IMR-90 (cell line): ENCODE results near the gene FMOD. TPM values are rescaled to one million over a fixed set of nuclear protein-coding genes. Genes with fewer than 3 reads are reported as not detected.
A peak's percentile ranks its signal among the peaks of the same experiment; 100 is the strongest.

Source experiments
- ATAC-seq: fragments of 200-7000 bp; cut with Tn5 transposase; 2 replicates; pipeline ENCODE4 v1.9.1; 2020; ENCODE audit warnings: low read depth, mild to moderate bottlenecking, moderate library complexity
- BruUV-seq: library from RNA; stranded (reverse); fragments of 400-500 nt; replicated peaks from 2 replicates; lab custom pipeline; 2021; lab: Mats Ljungman, UMichigan
- CTCF ChIA-PET: fragments of 300-600 bp; formaldehyde crosslinking; extraction: SDS; loops from one replicate; lab custom pipeline; 2021; ENCODE audit warnings: antibody characterized with exemption; lab: Yijun Ruan, JAX
- POLR2A ChIA-PET: fragments of 300-600 bp; sonication (Branson Sonifier 250); formaldehyde crosslinking; loops from one replicate; lab custom pipeline; 2022; ENCODE audit warnings: antibody characterized with exemption; ENCODE audit not compliant: unreplicated experiment; lab: Charles Lee
- DNase-seq: peaks from one replicate; pipeline ENCODE4 v3.0.0; 2013
- H2AFZ ChIP-seq: replicated peaks from 2 replicates; pipeline ENCODE3; 2013; ENCODE audit warnings: low read length, mild to moderate bottlenecking; ENCODE audit not compliant: poor library complexity
- H2AK5ac ChIP-seq: 2 replicates; pipeline ENCODE4 v1.6.1; 2013; ENCODE audit warnings: low read depth, low read length, inconsistent platforms
- H2AK9ac ChIP-seq: replicated peaks from 2 replicates; pipeline ENCODE3; 2013; ENCODE audit warnings: mild to moderate bottlenecking, low read depth, low read length, moderate library complexity; ENCODE audit not compliant: poor library complexity
- H2BK120ac ChIP-seq: 2 replicates; pipeline ENCODE4 v1.6.1; 2013; ENCODE audit warnings: low read depth, low read length, inconsistent platforms
- H2BK15ac ChIP-seq: 3 replicates; pipeline ENCODE4 v1.6.1; 2013; ENCODE audit warnings: low read depth, low read length, inconsistent platforms
- H2BK20ac ChIP-seq: 2 replicates; pipeline ENCODE4 v1.6.1; 2013; ENCODE audit warnings: low read depth, mild to moderate bottlenecking, inconsistent platforms, low read length, moderate library complexity
- H2BK5ac ChIP-seq: 2 replicates; pipeline ENCODE4 v1.6.1; 2013; ENCODE audit warnings: mild to moderate bottlenecking, low read depth, low read length, inconsistent platforms; ENCODE audit not compliant: poor library complexity, severe bottlenecking
- H3K14ac ChIP-seq: replicated peaks from 2 replicates; pipeline ENCODE4 v1.6.1; 2013; ENCODE audit warnings: low read depth, low read length, inconsistent platforms
- H3K18ac ChIP-seq: 2 replicates; pipeline ENCODE4 v1.6.1; 2013; ENCODE audit warnings: low read depth, low read length, control low read depth
- H3K23ac ChIP-seq: 2 replicates; pipeline ENCODE4 v1.6.1; 2013; ENCODE audit warnings: low read depth, low read length, inconsistent platforms
- H3K27ac ChIP-seq: 2 replicates; pipeline ENCODE4 v1.5.1; 2013; ENCODE audit warnings: mild to moderate bottlenecking, control low read depth, low read length; ENCODE audit not compliant: insufficient read depth
- H3K27me3 ChIP-seq: 2 replicates; pipeline ENCODE4 v1.6.1; 2013; ENCODE audit warnings: low read length; ENCODE audit not compliant: control insufficient read depth, insufficient read depth
- H3K36me3 ChIP-seq: 2 replicates; pipeline ENCODE4 v1.6.1; 2013; ENCODE audit warnings: low read length, mixed read lengths; ENCODE audit not compliant: control insufficient read depth, insufficient read depth
- H3K4ac ChIP-seq: 2 replicates; pipeline ENCODE4 v1.6.1; 2013; ENCODE audit warnings: low read depth, low read length, inconsistent platforms
- H3K4me1 ChIP-seq: 2 replicates; pipeline ENCODE4 v1.6.1; 2013; ENCODE audit warnings: low read length, mixed read lengths; ENCODE audit not compliant: control insufficient read depth, insufficient read depth
- H3K4me2 ChIP-seq: 2 replicates; pipeline ENCODE4 v1.6.1; 2013; ENCODE audit warnings: low read depth, mild to moderate bottlenecking, control low read depth, low read length, moderate library complexity
- H3K4me3 ChIP-seq: 2 replicates; pipeline ENCODE4 v1.5.1; 2013; ENCODE audit warnings: low read depth, mild to moderate bottlenecking, control low read depth, low read length, moderate library complexity; ENCODE audit not compliant: insufficient read depth
- H3K56ac ChIP-seq: 2 replicates; pipeline ENCODE4 v1.6.1; 2013; ENCODE audit warnings: low read length, inconsistent platforms; ENCODE audit not compliant: insufficient read depth; ENCODE audit errors: extremely low read depth
- H3K79me1 ChIP-seq, 2 experiments: 2 replicates each; pipeline ENCODE4 v1.6.1; 2013; ENCODE audit warnings: low read length in 2 of 2, inconsistent platforms in 1 of 2, low read depth in 1 of 2
- H3K9ac ChIP-seq: 2 replicates; pipeline ENCODE4 v1.6.1; 2013; ENCODE audit warnings: low read depth, low read length, control low read depth
- H3K9me1 ChIP-seq: 2 replicates; pipeline ENCODE4 v1.6.1; 2013; ENCODE audit warnings: low read length, inconsistent platforms; ENCODE audit not compliant: insufficient read depth
- H3K9me3 ChIP-seq: 2 replicates; pipeline ENCODE4 v1.6.1; 2013; ENCODE audit warnings: low read length; ENCODE audit not compliant: control insufficient read depth, insufficient read depth
- H4K20me1 ChIP-seq: 2 replicates; pipeline ENCODE4 v1.6.1; 2013; ENCODE audit warnings: low read length, inconsistent platforms; ENCODE audit not compliant: insufficient read depth
- H4K5ac ChIP-seq: 2 replicates; pipeline ENCODE4 v1.6.1; 2013; ENCODE audit warnings: mild to moderate bottlenecking, low read depth, low read length, control low read depth
- H4K8ac ChIP-seq, 2 experiments: 2 replicates each; pipeline ENCODE4 v1.6.1; 2013; ENCODE audit warnings: low read depth in 2 of 2, low read length in 2 of 2, control low read depth in 1 of 2, inconsistent platforms in 1 of 2
- H4K91ac ChIP-seq: 2 replicates; pipeline ENCODE4 v1.6.1; 2013; ENCODE audit warnings: low read depth, low read length, inconsistent platforms; ENCODE audit not compliant: insufficient read depth
- BHLHE40 ChIP-seq: fragments of 150-350 bp; IDR thresholded peaks from 2 replicates; pipeline ENCODE4 v1.6.1; 2016; ENCODE audit warnings: mild to moderate bottlenecking, low read depth, low read length
- CEBPB ChIP-seq: IDR thresholded peaks from 2 replicates; pipeline ENCODE4 v1.6.1; 2012; ENCODE audit warnings: low read depth, low read length, improper control_type of control experiment
- CHD1 ChIP-seq: IDR thresholded peaks from 2 replicates; pipeline ENCODE4 v1.6.1; 2012; ENCODE audit warnings: low read depth, low read length, improper control_type of control experiment
- FOS ChIP-seq: fragments of 150-350 bp; IDR thresholded peaks from 2 replicates; pipeline ENCODE4 v1.6.1; 2016; ENCODE audit warnings: low read depth, low read length
- MAFK ChIP-seq: IDR thresholded peaks from 2 replicates; pipeline ENCODE4 v1.6.1; 2012; ENCODE audit warnings: low read depth, low read length, improper control_type of control experiment
- MAZ ChIP-seq: IDR thresholded peaks from 2 replicates; pipeline ENCODE4 v1.6.1; 2012; ENCODE audit warnings: low read depth, mild to moderate bottlenecking, low read length, improper control_type of control experiment, moderate library complexity, borderline replicate concordance
- MXI1 ChIP-seq: IDR thresholded peaks from 2 replicates; pipeline ENCODE4 v1.6.1; 2012; ENCODE audit warnings: low read depth, mild to moderate bottlenecking, low read length, moderate library complexity, borderline replicate concordance
- NFE2L2 ChIP-seq: fragments of 150-350 bp; IDR thresholded peaks from 2 replicates; pipeline ENCODE4 v1.6.1; 2016; ENCODE audit warnings: low read depth, mild to moderate bottlenecking, low read length
- POLR2A ChIP-seq: IDR thresholded peaks from 2 replicates; pipeline ENCODE4 v1.6.1; 2012; ENCODE audit warnings: mild to moderate bottlenecking, low read depth, low read length
- RAD21 ChIP-seq: IDR thresholded peaks from 2 replicates; pipeline ENCODE4 v1.6.1; 2012; ENCODE audit warnings: low read length, improper control_type of control experiment
- RCOR1 ChIP-seq: IDR thresholded peaks from 2 replicates; pipeline ENCODE4 v1.6.1; 2012; ENCODE audit warnings: mild to moderate bottlenecking, low read length, improper control_type of control experiment; ENCODE audit not compliant: insufficient replicate concordance
- RFX5 ChIP-seq: IDR thresholded peaks from 2 replicates; pipeline ENCODE4 v1.8.0; 2012; ENCODE audit warnings: low read depth, mild to moderate bottlenecking, low read length, moderate library complexity
- SMC3 ChIP-seq: fragments of 150-350 bp; IDR thresholded peaks from 2 replicates; pipeline ENCODE4 v1.6.1; 2016; ENCODE audit warnings: low read depth, mild to moderate bottlenecking, antibody characterized with exemption, low read length, moderate library complexity
- WGBS, 2 experiments: methylation state at CpG; one replicate each; pipeline versions ENCODE4 v1.1.5 to v1.1.7; 2013; ENCODE audit warnings: missing lambda C conversion rate in 2 of 2; ENCODE audit not compliant: insufficient read length in 1 of 2; ENCODE audit errors: extremely low coverage in 2 of 2; 5-methylcytosine and 5-hydroxymethylcytosine counted together
- dilution Hi-C: fragments of 300-500 bp; cut with HindIII; formaldehyde crosslinking; loops from one replicate; pipeline ENCODE4 v1.14.3; 2018; ENCODE audit warnings: low sequenced_read_pairs; ENCODE audit not compliant: unreplicated experiment
- in situ Hi-C: fragments of 300-500 bp; cut with MboI; formaldehyde crosslinking; loops from 3 replicates; pipeline ENCODE4 v1.14.3; 2019; ENCODE audit warnings: low sequenced_read_pairs, inconsistent platforms, mixed read lengths
- intact Hi-C: fragments of 100-400 bp; cut with micrococcal nuclease; formaldehyde crosslinking; loops from 2 replicates; pipeline ENCODE4 v1.10.0; 2022
- polyA plus RNA-seq, 3 experiments: library from polyadenylated mRNA; depleted of rRNA; stranded (reverse); fragments of >200 nt; gene quantifications; 2 replicates each; pipeline ENCODE4 v1.2.3, GENCODE V29; 2012; ENCODE audit warnings: low replicate concordance in 1 of 3
- total RNA-seq: library from RNA; depleted of rRNA; stranded (reverse); fragments of >200 nt; gene quantifications from 2 replicates; pipeline ENCODE4 v1.2.3, GENCODE V29; 2012
- TF ChIP-seq, protein P1 (sequence below): conservative IDR thresholded peaks from 2 replicates; pipeline ENCODE4 v1.5.1; 2012; ENCODE audit warnings: mild to moderate bottlenecking, low read depth, low read length, improper control_type of control experiment
- TF ChIP-seq, protein P2 (sequence below): fragments of 150-350 bp; IDR thresholded peaks from 2 replicates; pipeline ENCODE4 v1.6.1; 2017; ENCODE audit warnings: mild to moderate bottlenecking, antibody characterized with exemption, low read length, low read depth
- TF ChIP-seq, protein P3 (sequence below): fragments of 150-350 bp; IDR thresholded peaks from 2 replicates; pipeline ENCODE4 v1.6.1; 2016; ENCODE audit warnings: low read depth, mild to moderate bottlenecking, low read length, moderate library complexity, borderline replicate concordance

FMOD gene
- total and polyA plus RNA-seq, 2 of the 4 experiments (the other 2 are of a cell fraction): 0.18 to 2.7 TPM

DNA sequence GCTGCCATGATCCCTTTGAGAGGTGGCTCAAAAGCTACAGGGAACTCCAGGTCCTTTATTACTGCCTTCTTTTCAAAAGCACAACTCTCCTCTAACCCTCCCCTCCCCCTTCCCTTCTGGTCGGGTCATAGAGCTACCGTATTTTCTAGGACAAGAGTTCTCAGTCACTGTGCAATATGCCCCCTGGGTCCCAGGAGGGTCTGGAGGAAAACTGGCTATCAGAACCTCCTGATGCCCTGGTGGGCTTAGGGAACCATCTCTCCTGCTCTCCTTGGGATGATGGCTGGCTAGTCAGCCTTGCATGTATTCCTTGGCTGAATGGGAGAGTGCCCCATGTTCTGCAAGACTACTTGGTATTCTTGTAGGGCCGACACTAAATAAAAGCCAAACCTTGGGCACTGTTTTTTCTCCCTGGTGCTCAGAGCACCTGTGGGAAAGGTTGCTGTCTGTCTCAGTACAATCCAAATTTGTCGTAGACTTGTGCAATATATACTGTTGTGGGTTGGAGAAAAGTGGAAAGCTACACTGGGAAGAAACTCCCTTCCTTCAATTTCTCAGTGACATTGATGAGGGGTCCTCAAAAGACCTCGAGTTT is 42.5 kb downstream of the FMOD start:
- H3K36me3 ChIP-seq: peaks cover 14% of the 10 kb centered on the region; the same call in 1 of the 2 replicates
- no CpG with 5 or more reads among the region's 5 CpGs for WGBS, 2 experiments
- H4K8ac ChIP-seq: no peak overlapping the region
- no peak overlapping the region for H4K91ac ChIP-seq
- H3K4me2 ChIP-seq: peak overlapping the region; percentile 15; the same call in 1 of the 2 replicates
- H3K23ac ChIP-seq: peak overlapping the region; percentile 4; the same call in 1 of the 2 replicates
- H3K4me1 ChIP-seq: peaks cover 7% of the 10 kb centered on the region
- no peak overlapping the region for H2AFZ ChIP-seq
- H3K4me3 ChIP-seq: no peak overlapping the region
- no peaks in the 10 kb centered on the region for H3K9me1 ChIP-seq
- H2BK15ac ChIP-seq: no peak overlapping the region
- peaks cover 3% of the 10 kb centered on the region for H3K27me3 ChIP-seq
- H3K79me1 ChIP-seq: peaks cover 18 to 34% of the 10 kb centered on the region in 2 experiments; a peak in 2 of 4 replicates
- no peak overlapping the region for H3K9ac ChIP-seq
- no peak overlapping the region for H3K18ac ChIP-seq
- H3K27ac ChIP-seq: no peak overlapping the region
- no peak overlapping the region for H3K14ac ChIP-seq
- in situ Hi-C loops: no loop called here
- no peak overlapping the region for H4K5ac ChIP-seq
- ChIA-PET CTCF (interaction anchor here (1.7 to 2.6 kb wide), 2 partner anchors 20 to 41 kb away, joined by 5 to 9 read pairs; no protein-coding TSS in a partner anchor), POLR2A (no interaction called here)
- H2BK5ac ChIP-seq: no peak overlapping the region
- H3K9me3 ChIP-seq: no peaks in the 10 kb centered on the region
- no peak overlapping the region for H2AK9ac ChIP-seq
- no TSS peak for BruUV-seq
- no peak overlapping the region for H3K56ac ChIP-seq
- intact Hi-C loops: no loop called here
- no peak overlapping the region for H2AK5ac ChIP-seq
- DNase-seq (no peak), ATAC-seq (no peak)
- TF ChIP-seq FOS: no peak
- TF ChIP-seq, protein P1, sequence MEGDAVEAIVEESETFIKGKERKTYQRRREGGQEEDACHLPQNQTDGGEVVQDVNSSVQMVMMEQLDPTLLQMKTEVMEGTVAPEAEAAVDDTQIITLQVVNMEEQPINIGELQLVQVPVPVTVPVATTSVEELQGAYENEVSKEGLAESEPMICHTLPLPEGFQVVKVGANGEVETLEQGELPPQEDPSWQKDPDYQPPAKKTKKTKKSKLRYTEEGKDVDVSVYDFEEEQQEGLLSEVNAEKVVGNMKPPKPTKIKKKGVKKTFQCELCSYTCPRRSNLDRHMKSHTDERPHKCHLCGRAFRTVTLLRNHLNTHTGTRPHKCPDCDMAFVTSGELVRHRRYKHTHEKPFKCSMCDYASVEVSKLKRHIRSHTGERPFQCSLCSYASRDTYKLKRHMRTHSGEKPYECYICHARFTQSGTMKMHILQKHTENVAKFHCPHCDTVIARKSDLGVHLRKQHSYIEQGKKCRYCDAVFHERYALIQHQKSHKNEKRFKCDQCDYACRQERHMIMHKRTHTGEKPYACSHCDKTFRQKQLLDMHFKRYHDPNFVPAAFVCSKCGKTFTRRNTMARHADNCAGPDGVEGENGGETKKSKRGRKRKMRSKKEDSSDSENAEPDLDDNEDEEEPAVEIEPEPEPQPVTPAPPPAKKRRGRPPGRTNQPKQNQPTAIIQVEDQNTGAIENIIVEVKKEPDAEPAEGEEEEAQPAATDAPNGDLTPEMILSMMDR: no peak
- TF ChIP-seq MAZ: no peak
- no peak for TF ChIP-seq BHLHE40
- no peak for TF ChIP-seq SMC3
- no peak for TF ChIP-seq MXI1
- no peak for TF ChIP-seq RFX5
- no peak for TF ChIP-seq MAFK
- TF ChIP-seq CHD1: no peak
- no peak for TF ChIP-seq RAD21
- TF ChIP-seq, protein P2, sequence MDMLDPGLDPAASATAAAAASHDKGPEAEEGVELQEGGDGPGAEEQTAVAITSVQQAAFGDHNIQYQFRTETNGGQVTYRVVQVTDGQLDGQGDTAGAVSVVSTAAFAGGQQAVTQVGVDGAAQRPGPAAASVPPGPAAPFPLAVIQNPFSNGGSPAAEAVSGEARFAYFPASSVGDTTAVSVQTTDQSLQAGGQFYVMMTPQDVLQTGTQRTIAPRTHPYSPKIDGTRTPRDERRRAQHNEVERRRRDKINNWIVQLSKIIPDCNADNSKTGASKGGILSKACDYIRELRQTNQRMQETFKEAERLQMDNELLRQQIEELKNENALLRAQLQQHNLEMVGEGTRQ: no peak
- no peak for TF ChIP-seq NFE2L2
- no peak; the same call in 1 of the 2 replicates for TF ChIP-seq POLR2A
- no peak for TF ChIP-seq CEBPB
- TF ChIP-seq, protein P3, sequence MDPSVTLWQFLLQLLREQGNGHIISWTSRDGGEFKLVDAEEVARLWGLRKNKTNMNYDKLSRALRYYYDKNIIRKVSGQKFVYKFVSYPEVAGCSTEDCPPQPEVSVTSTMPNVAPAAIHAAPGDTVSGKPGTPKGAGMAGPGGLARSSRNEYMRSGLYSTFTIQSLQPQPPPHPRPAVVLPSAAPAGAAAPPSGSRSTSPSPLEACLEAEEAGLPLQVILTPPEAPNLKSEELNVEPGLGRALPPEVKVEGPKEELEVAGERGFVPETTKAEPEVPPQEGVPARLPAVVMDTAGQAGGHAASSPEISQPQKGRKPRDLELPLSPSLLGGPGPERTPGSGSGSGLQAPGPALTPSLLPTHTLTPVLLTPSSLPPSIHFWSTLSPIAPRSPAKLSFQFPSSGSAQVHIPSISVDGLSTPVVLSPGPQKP: no peak
- no peak for TF ChIP-seq RCOR1
- no peak overlapping the region for H2BK20ac ChIP-seq
- peaks cover 32% of the 10 kb centered on the region; the same call in 1 of the 2 replicates for H4K20me1 ChIP-seq
- dilution Hi-C loops: no loop called here
- H2BK120ac ChIP-seq: no peak overlapping the region
- no peak overlapping the region for H3K4ac ChIP-seq
